Measurements from ENCODE around the gene TUBGCP3.

DNA sequence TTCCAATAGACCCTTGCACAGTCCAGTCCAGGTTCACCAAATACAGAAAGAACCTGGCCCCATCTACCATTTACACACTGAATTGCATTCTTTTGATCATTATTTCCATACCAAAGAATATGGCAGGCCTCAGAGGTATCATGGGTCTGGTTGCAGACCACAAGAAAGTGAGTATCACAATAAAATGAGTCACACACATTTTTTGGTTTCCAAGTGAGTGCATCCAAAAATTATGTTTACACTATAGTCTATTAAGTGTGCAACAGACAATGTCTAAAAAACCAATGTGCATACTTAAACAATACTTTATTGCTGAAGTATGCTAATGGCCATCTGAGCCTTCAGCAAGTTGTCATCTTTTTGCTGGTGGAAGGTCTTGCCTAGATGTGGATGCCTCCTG is 106.5 kb downstream of the TUBGCP3 start:
- TF ChIP-seq CTCF (IDR thresholded peaks at IDR 0.05) (no peak), POLR2AphosphoS5 (IDR thresholded peaks at IDR 0.05) (no peak)
